ENCODE data around the gene ERICH2. TPM values are rescaled to one million over a fixed set of nuclear protein-coding genes. Genes with fewer than 3 reads are reported as not detected.

ERICH2 gene
- total RNA-seq, 1 donor from 2014 or later = not detected

DNA sequence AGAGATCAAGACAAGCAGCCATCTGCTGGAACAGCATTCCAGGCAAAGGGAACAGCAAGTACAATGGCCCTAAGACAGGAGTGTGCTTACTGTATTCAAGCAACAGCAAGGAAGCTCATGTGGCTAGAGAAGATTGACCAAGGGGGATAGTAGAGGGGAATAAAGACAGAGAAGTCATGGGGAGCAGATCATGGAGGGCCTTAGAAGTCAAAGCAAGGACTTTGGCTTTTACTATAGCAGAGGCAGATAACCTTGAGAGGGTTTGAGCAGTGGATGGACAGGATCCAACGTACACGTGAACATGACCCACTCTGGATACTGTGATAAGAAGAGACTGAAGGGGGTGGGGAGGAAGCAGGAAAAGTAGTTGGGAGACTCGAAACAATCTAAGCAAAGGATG is 28.2 kb upstream of the ERICH2 start:
- no peaks in the 10 kb centered on the region for H3K9me3 ChIP-seq
- H3K4me3 ChIP-seq = no peak overlapping the region
- no peak overlapping the region for H3K27ac ChIP-seq
- intact Hi-C loops (cut with DNase I) = no loop called here
- TF ChIP-seq, protein P1, sequence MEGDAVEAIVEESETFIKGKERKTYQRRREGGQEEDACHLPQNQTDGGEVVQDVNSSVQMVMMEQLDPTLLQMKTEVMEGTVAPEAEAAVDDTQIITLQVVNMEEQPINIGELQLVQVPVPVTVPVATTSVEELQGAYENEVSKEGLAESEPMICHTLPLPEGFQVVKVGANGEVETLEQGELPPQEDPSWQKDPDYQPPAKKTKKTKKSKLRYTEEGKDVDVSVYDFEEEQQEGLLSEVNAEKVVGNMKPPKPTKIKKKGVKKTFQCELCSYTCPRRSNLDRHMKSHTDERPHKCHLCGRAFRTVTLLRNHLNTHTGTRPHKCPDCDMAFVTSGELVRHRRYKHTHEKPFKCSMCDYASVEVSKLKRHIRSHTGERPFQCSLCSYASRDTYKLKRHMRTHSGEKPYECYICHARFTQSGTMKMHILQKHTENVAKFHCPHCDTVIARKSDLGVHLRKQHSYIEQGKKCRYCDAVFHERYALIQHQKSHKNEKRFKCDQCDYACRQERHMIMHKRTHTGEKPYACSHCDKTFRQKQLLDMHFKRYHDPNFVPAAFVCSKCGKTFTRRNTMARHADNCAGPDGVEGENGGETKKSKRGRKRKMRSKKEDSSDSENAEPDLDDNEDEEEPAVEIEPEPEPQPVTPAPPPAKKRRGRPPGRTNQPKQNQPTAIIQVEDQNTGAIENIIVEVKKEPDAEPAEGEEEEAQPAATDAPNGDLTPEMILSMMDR (IDR thresholded peaks at IDR 0.05) = no peak
- no peaks in the 10 kb centered on the region for H3K27me3 ChIP-seq
- H3K4me1 ChIP-seq = no peaks in the 10 kb centered on the region
- no peak for DNase-seq (ENCODE audit: low spot score in 2 of 2)
- H3K36me3 ChIP-seq = no peaks in the 10 kb centered on the region

DNA sequence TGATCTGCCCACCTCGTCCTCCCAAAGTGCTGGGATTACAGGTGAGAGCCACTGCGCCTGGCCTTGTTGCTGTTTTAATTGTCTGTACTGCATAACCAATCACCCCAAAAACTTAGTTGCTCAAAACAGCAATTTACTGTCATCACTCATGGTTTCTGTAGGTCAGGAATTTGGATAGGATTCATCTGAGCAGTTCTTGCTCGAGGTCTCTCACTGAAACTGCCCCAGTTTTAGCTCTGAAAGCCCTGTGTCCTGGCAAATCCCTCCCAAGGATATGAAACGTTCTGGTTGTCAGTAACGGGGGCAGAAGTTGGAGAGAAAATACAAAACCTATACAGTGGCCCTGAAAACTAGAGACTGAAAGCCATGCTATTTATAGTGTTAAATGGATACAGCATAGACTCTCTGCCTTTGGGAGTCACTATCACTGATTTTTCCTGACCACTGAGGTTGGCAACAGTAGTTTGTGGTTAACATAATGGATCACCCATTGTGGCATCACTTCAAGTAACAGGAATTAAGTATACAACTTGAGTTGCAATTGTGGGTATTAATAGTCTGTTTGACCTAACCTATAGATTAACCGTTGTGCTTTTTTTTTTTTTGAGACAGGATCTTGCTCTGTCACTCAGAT is 27.2 kb upstream of the ERICH2 start:
- TF ChIP-seq, protein P1 (IDR thresholded peaks at IDR 0.05) = no peak
- Histone ChIP-seq H3K27ac (no peak overlapping the region), H3K9me3 (no peaks in the 10 kb centered on the region), H3K4me3 (no peak overlapping the region), H3K27me3 (no peaks in the 10 kb centered on the region), H3K36me3 (no peaks in the 10 kb centered on the region), H3K4me1 (no peaks in the 10 kb centered on the region)
- intact Hi-C loops (cut with DNase I) = no loop called here
- no peak for DNase-seq (ENCODE audit: low spot score in 2 of 2)

DNA sequence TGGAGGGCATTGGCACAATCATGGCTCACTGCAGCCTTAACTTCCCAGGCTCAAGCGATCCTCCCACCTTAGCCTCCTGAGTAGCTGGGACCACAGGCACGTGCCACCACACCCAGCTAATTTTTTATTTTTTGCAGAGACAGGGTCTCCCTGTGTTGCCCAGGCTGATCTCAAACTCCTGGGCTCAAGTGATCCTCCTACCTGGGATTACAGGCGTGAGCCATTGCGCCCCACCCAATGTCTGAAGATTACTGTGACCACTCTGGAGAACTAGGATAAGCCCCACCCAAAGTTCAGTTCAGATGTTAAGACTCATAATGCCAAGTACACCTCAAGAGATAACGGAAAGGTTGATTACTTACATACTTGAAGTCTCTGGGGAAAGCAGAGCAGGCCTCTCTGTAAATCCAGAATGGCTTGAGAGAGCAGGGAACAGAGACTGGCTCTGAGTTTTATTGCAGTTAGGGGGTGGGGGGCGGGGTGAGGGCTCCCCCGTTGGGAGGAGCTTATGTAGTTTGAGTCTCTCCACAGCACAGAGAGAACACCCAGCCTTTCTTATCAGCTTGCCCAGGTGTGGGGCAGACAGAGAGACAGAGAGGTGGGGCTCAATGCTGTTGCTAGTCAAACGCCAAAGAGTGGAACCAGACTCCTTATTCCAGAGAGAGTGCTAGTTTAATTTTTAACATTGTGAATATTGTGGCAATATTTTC is 26.5 kb upstream of the ERICH2 start:
- no peak for DNase-seq (ENCODE audit: low spot score in 2 of 2)
- intact Hi-C loops (cut with DNase I) = no loop called here
- TF ChIP-seq, protein P1 (IDR thresholded peaks at IDR 0.05) = no peak
- Histone ChIP-seq H3K9me3 (no peaks in the 10 kb centered on the region), H3K4me3 (no peak overlapping the region), H3K4me1 (no peaks in the 10 kb centered on the region), H3K36me3 (no peaks in the 10 kb centered on the region), H3K27ac (no peak overlapping the region), H3K27me3 (no peaks in the 10 kb centered on the region)

DNA sequence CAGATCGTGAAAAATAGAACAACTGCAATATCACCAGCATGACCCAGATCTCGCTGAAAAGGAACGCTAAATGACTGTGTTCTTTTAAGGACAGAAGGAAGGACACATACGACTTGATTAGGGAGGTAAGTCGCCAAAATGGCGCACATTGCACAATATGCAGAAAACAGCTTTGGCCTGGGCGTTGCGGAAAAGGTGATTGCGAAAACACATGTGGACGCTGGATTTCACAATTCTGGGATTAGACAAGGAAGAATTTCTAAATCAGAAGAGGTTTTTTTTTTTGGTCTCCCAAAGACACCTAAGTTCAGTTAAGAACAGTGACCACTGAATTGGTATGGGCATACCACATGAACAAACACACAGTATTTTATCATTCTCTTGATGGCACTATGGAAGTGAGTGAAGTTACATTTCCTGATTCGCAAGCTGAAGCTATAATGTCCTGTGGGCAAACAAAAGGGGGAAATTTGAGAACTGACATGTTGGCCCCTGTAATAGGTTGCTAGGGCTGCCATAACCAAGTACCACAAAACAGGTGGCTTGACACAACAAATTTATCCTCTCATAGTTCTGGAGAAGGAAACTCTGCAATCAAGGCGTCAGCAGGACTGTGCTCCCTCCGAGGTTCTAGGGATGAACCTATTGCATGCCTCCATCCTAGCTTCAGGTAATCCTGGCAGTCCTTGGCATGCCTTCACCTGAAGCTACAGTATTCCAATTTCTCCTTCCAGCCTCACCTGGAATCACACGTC is 25.8 kb upstream of the ERICH2 start:
- Histone ChIP-seq H3K27me3 (no peaks in the 10 kb centered on the region), H3K4me1 (no peaks in the 10 kb centered on the region), H3K27ac (no peak overlapping the region), H3K36me3 (no peaks in the 10 kb centered on the region), H3K4me3 (no peak overlapping the region), H3K9me3 (no peaks in the 10 kb centered on the region)
- DNase-seq (ENCODE audit: low spot score in 2 of 2) = no peak
- intact Hi-C loops (cut with DNase I) = no loop called here
- TF ChIP-seq, protein P1 (IDR thresholded peaks at IDR 0.05) = no peak

DNA sequence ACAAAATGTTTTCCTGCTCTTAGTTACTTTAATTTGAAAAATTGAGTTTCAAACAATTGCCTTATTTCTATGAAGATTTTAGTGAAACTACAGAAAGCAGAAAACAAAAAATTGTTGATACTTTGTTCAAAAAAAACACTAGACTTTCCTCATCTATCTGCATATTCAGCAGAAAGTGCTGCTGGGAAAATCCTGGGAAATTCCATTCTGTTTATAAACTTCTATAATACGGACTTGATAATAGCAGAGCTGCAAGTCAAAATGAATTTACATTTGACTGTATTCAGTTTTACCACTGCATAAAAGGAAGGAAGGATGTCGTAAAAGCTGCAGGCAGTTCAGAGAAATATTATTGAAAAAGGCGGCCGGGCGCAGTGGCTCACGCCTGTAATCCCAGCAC is 24.9 kb upstream of the ERICH2 start:
- intact Hi-C loops (cut with DNase I) = no loop called here
- no peaks in the 10 kb centered on the region for H3K4me1 ChIP-seq
- no peak overlapping the region for H3K4me3 ChIP-seq
- H3K9me3 ChIP-seq = no peaks in the 10 kb centered on the region
- no peaks in the 10 kb centered on the region for H3K36me3 ChIP-seq
- H3K27ac ChIP-seq = no peak overlapping the region
- no peaks in the 10 kb centered on the region for H3K27me3 ChIP-seq
- TF ChIP-seq, protein P1 (IDR thresholded peaks at IDR 0.05) = no peak
- DNase-seq (ENCODE audit: low spot score in 2 of 2) = no peak

All from ascending aorta (tissue), 2 donors.